Measurements from ENCODE around the gene ICAM3.

DNA sequence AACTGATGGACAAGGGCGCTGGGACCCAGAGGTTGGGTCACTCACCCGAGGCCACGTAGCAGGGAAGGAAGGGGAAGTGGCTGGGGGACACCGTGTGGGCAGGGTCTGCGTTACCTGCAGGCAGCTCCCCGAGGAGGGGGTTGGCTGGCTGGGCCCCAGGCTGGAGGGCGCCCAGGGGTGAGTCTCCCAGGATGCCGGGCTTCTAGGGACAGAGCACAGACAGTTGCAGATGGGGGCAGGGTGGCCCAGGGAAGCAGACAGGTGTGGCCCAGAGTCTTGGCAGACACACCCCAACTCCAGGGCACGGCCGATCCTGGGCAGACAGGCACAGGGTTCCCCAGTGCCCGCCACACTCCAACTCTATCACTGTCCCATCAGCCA, 18.0 kb downstream of the ICAM3 start:
- TF ChIP-seq EZH2 (IDR thresholded peaks at IDR 0.05; ENCODE audit: insufficient read depth, poor library complexity, severe bottlenecking) (no peak), EZH2phosphoT487 (IDR thresholded peaks at IDR 0.05; ENCODE audit: insufficient read depth, low read depth) (no peak)
